GM12874 (cell line): ENCODE data around the gene TMOD3.

Source experiments
- TF ChIP-seq, protein P1 (sequence below): IDR thresholded peaks from 2 replicates; pipeline ENCODE4 v1.5.1; 2011; ENCODE audit warnings: low read depth, mild to moderate bottlenecking, control low read depth, low read length, moderate library complexity; ENCODE audit not compliant: insufficient read depth

The TMOD3 gene

GRCh38 chr15:51812598-51812997, 16.9 kb upstream of the TMOD3 start:
- TF ChIP-seq, protein P1, sequence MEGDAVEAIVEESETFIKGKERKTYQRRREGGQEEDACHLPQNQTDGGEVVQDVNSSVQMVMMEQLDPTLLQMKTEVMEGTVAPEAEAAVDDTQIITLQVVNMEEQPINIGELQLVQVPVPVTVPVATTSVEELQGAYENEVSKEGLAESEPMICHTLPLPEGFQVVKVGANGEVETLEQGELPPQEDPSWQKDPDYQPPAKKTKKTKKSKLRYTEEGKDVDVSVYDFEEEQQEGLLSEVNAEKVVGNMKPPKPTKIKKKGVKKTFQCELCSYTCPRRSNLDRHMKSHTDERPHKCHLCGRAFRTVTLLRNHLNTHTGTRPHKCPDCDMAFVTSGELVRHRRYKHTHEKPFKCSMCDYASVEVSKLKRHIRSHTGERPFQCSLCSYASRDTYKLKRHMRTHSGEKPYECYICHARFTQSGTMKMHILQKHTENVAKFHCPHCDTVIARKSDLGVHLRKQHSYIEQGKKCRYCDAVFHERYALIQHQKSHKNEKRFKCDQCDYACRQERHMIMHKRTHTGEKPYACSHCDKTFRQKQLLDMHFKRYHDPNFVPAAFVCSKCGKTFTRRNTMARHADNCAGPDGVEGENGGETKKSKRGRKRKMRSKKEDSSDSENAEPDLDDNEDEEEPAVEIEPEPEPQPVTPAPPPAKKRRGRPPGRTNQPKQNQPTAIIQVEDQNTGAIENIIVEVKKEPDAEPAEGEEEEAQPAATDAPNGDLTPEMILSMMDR: no peak

DNA sequence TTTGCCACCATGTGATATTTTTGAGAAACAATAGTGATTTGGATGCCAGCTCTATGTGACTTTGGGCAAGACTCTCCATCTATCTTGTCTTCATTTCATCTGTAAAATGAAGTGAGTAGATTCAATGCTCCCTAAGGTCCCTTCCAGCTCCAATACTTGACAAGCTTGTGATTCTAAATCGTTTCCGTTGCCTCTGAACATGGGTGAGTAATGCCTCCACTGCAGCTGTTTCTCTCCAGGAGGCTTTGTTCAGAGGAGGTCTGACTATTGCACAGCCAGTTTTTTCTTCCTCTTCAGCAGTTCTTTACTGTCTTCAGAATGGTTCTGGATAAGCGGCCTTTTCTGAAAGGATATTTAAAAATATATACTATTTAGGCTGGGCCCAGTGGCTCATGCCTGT, 14.8 kb upstream of the TMOD3 start:
- TF ChIP-seq, protein P1: no peak

GRCh38 chr15:51816611-51817010, 12.8 kb upstream of the TMOD3 start:
- TF ChIP-seq, protein P1: no peak

DNA sequence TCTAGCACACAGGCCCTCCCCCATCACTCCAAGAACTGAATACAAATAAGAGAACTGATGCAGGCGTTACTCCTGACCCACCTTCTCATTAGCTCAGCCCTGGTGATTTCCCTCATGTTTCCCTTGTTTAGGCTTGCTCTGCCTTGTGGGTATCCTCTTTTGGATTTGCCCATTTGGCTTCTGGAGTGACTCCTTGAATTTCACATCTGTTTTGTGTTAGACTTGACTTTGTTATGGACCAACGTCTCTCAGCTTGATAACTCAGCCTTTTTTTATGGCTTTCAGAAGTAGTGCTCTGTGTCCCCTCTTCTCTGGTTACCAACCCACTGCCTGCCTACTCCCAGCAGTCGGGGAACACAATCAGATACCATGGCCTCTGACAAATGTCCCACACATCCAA, 11.3 kb upstream of the TMOD3 start:
- TF ChIP-seq, protein P1: no peak

- TF ChIP-seq, protein P1: no peak
Observed at GRCh38 chr15:51825698-51826097, 3.8 kb upstream of the TMOD3 start.

- TF ChIP-seq, protein P1: no peak
Observed at GRCh38 chr15:51828621-51829375, 655 bp upstream of the TMOD3 start.

GRCh38 chr15:51830276-51830806, 888 bp downstream of the TMOD3 start:
- TF ChIP-seq, protein P1: no peak
